ENCODE measurements around the gene PDCL2. TPM values are rescaled to one million over a fixed set of nuclear protein-coding genes. Genes with fewer than 3 reads are reported as not detected.
"Not testable (repeated sequence)": the region's sequence is repeated elsewhere in the genome, so short reads cannot be mapped to it uniquely, and the experiment has no call there.

PDCL2 gene
- total RNA-seq, 2 donors from 2014 or later, result not detected

- H3K4me1 ChIP-seq, result no peaks in the 10 kb centered on the region
- H3K27ac ChIP-seq, result no peak overlapping the region
- TF ChIP-seq POLR2A (IDR thresholded peaks at IDR 0.05), result no peak
- no peak for TF ChIP-seq CTCF (IDR thresholded peaks at IDR 0.05)
- H3K4me3 ChIP-seq, result no peak overlapping the region
- H3K9me3 ChIP-seq, result no peaks in the 10 kb centered on the region
- H3K36me3 ChIP-seq (replicated peaks in 1 of 2; ENCODE audit: insufficient read depth in 1 of 2, low read depth in 2 of 2), result no peaks in the 10 kb centered on the region
- DNase-seq (no peak), ATAC-seq (no peak)
- H3K27me3 ChIP-seq, result no peaks in the 10 kb centered on the region
- intact Hi-C loops (cut with DNase I), result no loop called here
Observed at GRCh38 chr4:55600640-55601039, 8.6 kb upstream of the PDCL2 start.

- Histone ChIP-seq H3K9me3 (no peaks in the 10 kb centered on the region), H3K27ac (no peak overlapping the region), H3K27me3 (no peaks in the 10 kb centered on the region), H3K36me3 (replicated peaks in 1 of 2; ENCODE audit: insufficient read depth in 1 of 2, low read depth in 2 of 2) (no peaks in the 10 kb centered on the region), H3K4me3 (no peak overlapping the region), H3K4me1 (no peaks in the 10 kb centered on the region)
- intact Hi-C loops (cut with DNase I), result no loop called here
- TF ChIP-seq POLR2A (IDR thresholded peaks at IDR 0.05) (no peak), CTCF (IDR thresholded peaks at IDR 0.05) (no peak)
- 80 to 83% methylated on average over 2 of the region's 2 CpGs for WGBS, 2 donors
- DNase-seq (no peak), ATAC-seq (no peak)
Observed at GRCh38 chr4:55598641-55599040, 6.6 kb upstream of the PDCL2 start.

- no peaks in the 10 kb centered on the region for H3K36me3 ChIP-seq (replicated peaks in 1 of 2; ENCODE audit: insufficient read depth in 1 of 2, low read depth in 2 of 2)
- intact Hi-C loops (cut with DNase I), result no loop called here
- TF ChIP-seq CTCF (IDR thresholded peaks at IDR 0.05), result no peak
- no peak for TF ChIP-seq POLR2A (IDR thresholded peaks at IDR 0.05)
- DNase-seq (no peak), ATAC-seq (no peak)
- H3K27ac ChIP-seq, result no peak overlapping the region
- no peaks in the 10 kb centered on the region for H3K27me3 ChIP-seq
- H3K4me1 ChIP-seq, result no peaks in the 10 kb centered on the region
- no peaks in the 10 kb centered on the region for H3K9me3 ChIP-seq
- H3K4me3 ChIP-seq, result no peak overlapping the region
- WGBS, 2 donors, result 54% methylated on average over 2 of the region's 2 CpGs
Observed at GRCh38 chr4:55588160-55588559, 3.9 kb downstream of the PDCL2 start.

GRCh38 chr4:55582773-55583172 is 9.3 kb downstream of the PDCL2 start:
- H3K36me3 ChIP-seq (replicated peaks in 1 of 2; ENCODE audit: insufficient read depth in 1 of 2, low read depth in 2 of 2); H3K27ac ChIP-seq; H3K9me3 ChIP-seq; ATAC-seq; DNase-seq; H3K27me3 ChIP-seq; H3K4me3 ChIP-seq; intact Hi-C loops (cut with DNase I); H3K4me1 ChIP-seq: not testable (repeated sequence)
- 100% methylated on average over 2 of the region's 2 CpGs for WGBS, 2 donors

- Histone ChIP-seq H3K4me3 (no peak overlapping the region), H3K9me3 (peaks cover 0 to 12% (median 0%) of the 10 kb centered on the region in 3 donors), H3K27ac (no peak overlapping the region), H3K4me1 (no peaks in the 10 kb centered on the region), H3K27me3 (no peaks in the 10 kb centered on the region), H3K36me3 (replicated peaks in 1 of 2; ENCODE audit: insufficient read depth in 1 of 2, low read depth in 2 of 2) (no peaks in the 10 kb centered on the region)
- TF ChIP-seq CTCF (IDR thresholded peaks at IDR 0.05), result no peak
- TF ChIP-seq POLR2A (IDR thresholded peaks at IDR 0.05), result no peak
- intact Hi-C loops (cut with DNase I), result no loop called here
- no peak for ATAC-seq
- DNase-seq, result no peak
Observed at GRCh38 chr4:55578341-55579010, 13.6 kb downstream of the PDCL2 start.

All from body of pancreas (tissue), 4 donors.